Central memory CD8-positive, alpha-beta T cell (primary cell): ENCODE measurements around the gene LIFR.

ENCODE experiments used
- ATAC-seq: fragments of 150-1000 bp; cut with Tn5 transposase; replicated peaks from 2 replicates; pipeline ENCODE4 v1.10.0; 2022; ENCODE audit warnings: mild to moderate bottlenecking, moderate FRiP score, moderate number of reproducible peaks; ENCODE audit not compliant: poor library complexity, severe bottlenecking; ENCODE audit errors: extremely low read depth
- DNase-seq, 2 donors: peaks; one replicate each; pipeline ENCODE4 v3.0.0; 2021; ENCODE audit warnings: low spot score in 2 of 2
- H3K27ac Mint-ChIP-seq: one replicate; pipeline ENCODE4 v1.8.0; 2022; ENCODE audit warnings: low read depth, mild to moderate bottlenecking, moderate library complexity, mixed read lengths
- H3K27me3 Mint-ChIP-seq: one replicate; pipeline ENCODE4 v1.8.0; 2022; ENCODE audit warnings: mixed read lengths
- H3K36me3 Mint-ChIP-seq: one replicate; pipeline ENCODE4 v1.8.0; 2022; ENCODE audit warnings: mild to moderate bottlenecking, moderate library complexity, mixed read lengths; ENCODE audit not compliant: insufficient read depth
- H3K4me1 Mint-ChIP-seq: one replicate; pipeline ENCODE4 v1.8.0; 2022; ENCODE audit warnings: mixed read lengths
- H3K4me3 Mint-ChIP-seq: one replicate; pipeline ENCODE4 v1.8.0; 2022; ENCODE audit warnings: mild to moderate bottlenecking, moderate library complexity, mixed read lengths
- H3K9me3 Mint-ChIP-seq: one replicate; pipeline ENCODE4 v1.8.0; 2022; ENCODE audit warnings: mixed read lengths

Gene LIFR

DNA sequence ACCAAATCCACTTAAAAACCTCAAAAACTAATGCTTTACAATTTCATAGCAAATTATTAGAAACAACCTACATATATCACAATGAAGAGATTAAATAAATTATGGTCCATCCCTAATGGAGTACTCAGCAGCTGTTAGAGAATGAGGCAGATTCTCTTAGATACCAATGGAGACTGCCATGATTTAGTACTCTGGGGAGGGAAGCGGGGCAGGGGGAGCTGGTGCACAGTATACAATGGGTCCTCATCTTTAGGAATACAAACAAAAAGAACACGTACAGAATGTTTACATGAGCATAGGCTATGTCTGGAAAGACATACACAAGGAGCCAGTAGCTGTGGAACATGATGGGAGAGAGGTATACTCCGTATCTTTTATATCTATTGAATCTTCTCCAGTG lies 2.0 kb downstream of the LIFR start:
- no peak for ATAC-seq
- H3K9me3 Mint-ChIP-seq = no peaks in the 10 kb centered on the region
- no peak for DNase-seq
- no peaks in the 10 kb centered on the region for H3K36me3 Mint-ChIP-seq
- H3K27ac Mint-ChIP-seq = no peak overlapping the region
- H3K4me1 Mint-ChIP-seq = peaks cover 6% of the 10 kb centered on the region
- peaks cover 71% of the 10 kb centered on the region for H3K27me3 Mint-ChIP-seq
- H3K4me3 Mint-ChIP-seq = no peak overlapping the region

DNA sequence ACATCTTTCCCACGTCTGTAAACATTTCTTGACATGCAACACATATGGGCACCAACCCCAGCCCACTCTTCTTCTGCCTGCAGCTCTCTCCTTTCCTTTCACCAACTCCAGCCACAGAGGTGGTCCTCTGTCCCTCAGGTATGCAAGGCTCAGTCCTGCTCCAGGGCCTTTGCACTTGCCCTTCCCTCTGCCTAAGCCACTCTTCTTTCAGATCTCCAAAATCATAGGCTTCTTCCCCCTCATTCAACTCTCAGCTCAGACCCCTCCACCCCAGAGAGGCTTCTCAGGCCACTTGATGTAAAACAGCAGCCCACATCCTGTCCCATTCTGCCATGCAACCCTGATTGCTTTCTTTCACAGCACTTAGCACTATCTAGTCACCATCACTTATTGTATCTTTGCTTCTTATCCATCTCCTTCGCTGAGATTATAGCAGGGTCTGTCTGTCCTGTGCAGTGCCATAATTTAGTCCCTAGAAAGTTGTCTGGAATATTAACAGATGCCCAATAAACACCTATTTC lies 3.4 kb downstream of the LIFR start:
- Mint-ChIP-seq H3K36me3 (no peaks in the 10 kb centered on the region), H3K4me3 (no peak overlapping the region), H3K9me3 (no peaks in the 10 kb centered on the region), H3K27me3 (peaks cover 61% of the 10 kb centered on the region), H3K27ac (no peak overlapping the region), H3K4me1 (peaks cover 6% of the 10 kb centered on the region)
- DNase-seq (no peak), ATAC-seq (no peak)

DNA sequence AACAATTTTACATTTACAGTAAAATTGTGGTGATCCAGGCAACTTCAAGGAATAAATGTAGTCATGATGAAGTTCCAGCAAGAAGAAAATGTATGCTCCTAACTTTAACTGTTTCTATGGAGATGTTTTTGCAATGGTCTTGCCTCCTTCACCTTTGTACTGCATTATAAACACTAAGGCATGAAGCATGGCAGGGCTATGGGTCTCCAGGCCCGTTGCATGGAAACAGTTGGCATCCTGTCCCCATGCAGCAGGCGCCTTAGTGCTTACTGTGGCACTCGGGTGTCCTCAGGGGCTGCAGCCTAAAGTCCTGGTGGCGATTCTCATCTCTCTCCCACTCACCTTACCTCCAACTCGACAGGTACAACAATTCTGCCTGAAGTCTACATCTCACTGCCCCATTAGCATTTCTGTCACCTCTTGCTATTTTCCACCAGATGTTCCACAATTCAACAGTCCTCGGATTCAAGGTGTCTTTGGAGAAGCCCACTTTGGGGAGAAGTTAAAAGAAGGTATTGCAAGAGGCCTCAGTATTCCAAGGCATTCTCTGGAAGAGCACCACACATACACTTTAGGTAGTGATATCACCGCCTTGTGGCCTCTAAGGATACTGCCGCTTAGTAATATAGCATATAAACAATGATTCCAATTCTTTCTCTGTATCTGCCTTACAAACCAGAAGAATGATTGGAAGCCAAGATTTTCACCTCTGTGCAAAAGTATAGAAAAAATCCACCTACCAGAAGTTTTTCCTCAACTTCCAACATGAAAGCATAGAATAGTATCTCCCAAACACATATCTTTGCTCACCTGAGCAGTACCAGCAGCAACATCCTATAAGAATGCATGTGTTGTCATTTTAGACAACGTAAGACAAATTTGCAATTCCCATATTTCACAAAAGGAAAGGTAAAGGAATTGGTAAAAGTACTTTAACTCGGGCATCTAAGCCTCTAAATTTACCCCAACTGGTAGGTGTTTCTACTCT lies 5.1 kb downstream of the LIFR start:
- peaks cover 53% of the 10 kb centered on the region for H3K27me3 Mint-ChIP-seq

DNA sequence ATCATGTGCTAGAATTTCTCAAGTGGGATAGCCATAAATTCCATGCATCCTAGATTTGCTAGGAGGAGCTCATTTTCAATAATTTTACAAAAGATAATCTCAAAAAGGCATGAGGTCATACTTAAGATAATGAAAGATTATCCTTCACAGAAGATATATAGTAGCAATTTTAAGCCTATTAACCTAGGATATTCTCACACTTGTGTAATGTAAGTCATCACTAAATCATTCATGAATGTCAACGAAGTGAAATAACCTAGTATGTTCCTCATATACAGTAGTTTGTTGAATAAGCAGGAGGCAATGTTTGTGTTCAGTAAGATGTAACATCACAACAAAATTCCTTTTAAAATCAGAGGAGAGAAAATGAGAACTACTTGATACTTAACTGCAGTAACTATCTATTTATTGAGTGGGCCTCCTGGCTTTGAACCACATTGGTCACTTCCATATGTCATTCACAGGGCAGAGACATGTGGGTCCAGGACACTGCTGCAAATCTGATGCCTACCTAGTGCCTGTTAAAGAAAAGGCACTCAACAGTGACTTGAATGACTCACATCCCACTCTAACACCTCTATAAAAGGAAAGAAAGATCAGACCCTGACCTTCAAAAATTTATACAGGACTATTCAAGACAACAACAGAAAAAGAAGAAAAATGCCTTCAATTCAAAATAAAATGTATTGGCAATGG lies 8.2 kb downstream of the LIFR start:
- Mint-ChIP-seq H3K36me3 (no peaks in the 10 kb centered on the region), H3K27ac (no peak overlapping the region), H3K27me3 (peaks cover 39% of the 10 kb centered on the region), H3K4me3 (no peak overlapping the region), H3K9me3 (no peaks in the 10 kb centered on the region), H3K4me1 (no peaks in the 10 kb centered on the region)
- no peak for ATAC-seq
- no peak for DNase-seq

More for the DNA sequence above, 5.1 kb downstream of the LIFR start:
- Mint-ChIP-seq H3K4me3 (no peak overlapping the region), H3K36me3 (no peaks in the 10 kb centered on the region), H3K27ac (no peak overlapping the region), H3K9me3 (no peaks in the 10 kb centered on the region), H3K4me1 (peaks cover 6% of the 10 kb centered on the region)
- ATAC-seq (no peak), DNase-seq (no peak)

DNA sequence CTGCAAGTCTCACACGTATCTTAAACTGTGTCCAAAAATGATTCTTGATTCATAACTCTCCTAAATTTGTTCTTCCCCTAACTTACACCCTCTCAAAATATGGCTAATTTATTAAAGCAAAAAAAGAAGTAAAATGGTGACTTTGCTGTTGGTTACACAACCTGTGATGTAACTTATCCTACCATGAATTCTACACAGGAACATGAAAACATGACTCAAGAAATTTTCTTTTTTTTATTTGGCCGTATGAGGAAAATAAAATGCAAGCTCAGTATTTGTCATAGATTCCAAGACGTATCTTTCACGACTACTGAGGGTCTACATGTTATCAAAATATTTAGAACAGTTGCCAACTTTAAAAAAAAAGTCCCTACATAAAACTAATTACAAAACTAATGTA lies 9.2 kb downstream of the LIFR start:
- Mint-ChIP-seq H3K4me3 (no peak overlapping the region), H3K27me3 (peaks cover 30% of the 10 kb centered on the region), H3K36me3 (no peaks in the 10 kb centered on the region), H3K27ac (no peak overlapping the region), H3K4me1 (no peaks in the 10 kb centered on the region), H3K9me3 (no peaks in the 10 kb centered on the region)
- no peak for DNase-seq
- ATAC-seq = no peak

DNA sequence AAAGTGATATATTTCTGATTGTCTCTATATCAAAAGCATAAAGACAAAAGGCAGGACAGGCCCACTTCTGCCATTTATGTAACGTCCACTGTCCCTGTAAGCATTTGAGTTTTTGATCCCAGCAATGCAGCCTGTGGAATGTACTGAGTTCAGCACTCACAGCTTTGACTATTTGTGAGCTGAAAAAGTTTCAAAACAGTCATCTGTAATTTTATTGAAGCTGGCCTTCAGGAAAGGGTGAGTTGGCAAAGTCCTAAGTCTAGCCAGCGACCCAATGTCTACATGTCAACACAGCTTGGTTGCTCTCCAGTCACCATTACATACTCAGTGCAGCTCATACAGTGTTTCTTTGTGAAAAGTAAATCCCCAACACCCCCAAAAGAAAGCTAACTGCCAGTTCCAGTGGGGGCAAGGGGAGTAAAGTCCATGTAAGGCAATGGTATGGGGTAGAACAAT lies 9.7 kb downstream of the LIFR start:
- ATAC-seq (no peak), DNase-seq (no peak)
- Mint-ChIP-seq H3K27me3 (peaks cover 24% of the 10 kb centered on the region), H3K9me3 (no peaks in the 10 kb centered on the region), H3K27ac (no peak overlapping the region), H3K4me3 (no peak overlapping the region), H3K36me3 (no peaks in the 10 kb centered on the region), H3K4me1 (no peaks in the 10 kb centered on the region)

DNA sequence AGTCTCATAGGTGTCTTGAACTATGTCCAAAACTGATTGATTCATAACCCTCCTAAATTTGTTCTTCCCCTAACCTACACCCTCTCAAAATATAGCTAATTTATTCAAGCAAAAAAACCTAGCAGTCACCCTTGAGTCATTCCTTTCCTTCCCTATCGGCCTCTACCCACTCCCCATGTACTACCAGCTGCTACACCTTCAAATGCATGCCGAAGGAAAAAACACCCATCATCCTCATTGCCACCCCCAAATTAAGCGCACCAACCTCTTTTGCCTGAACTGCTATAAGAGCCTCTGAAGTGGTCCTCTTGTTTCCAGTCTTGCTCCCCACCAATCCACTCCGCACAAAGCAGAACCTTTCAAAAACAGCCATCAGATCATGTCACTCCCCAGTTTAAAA lies 12.6 kb downstream of the LIFR start:
- DNase-seq = no peak
- no peaks in the 10 kb centered on the region for H3K4me1 Mint-ChIP-seq
- H3K27me3 Mint-ChIP-seq = peaks cover 23% of the 10 kb centered on the region
- no peaks in the 10 kb centered on the region for H3K9me3 Mint-ChIP-seq
- H3K4me3 Mint-ChIP-seq = no peak overlapping the region
- H3K27ac Mint-ChIP-seq = no peak overlapping the region
- ATAC-seq = no peak
- no peaks in the 10 kb centered on the region for H3K36me3 Mint-ChIP-seq

DNA sequence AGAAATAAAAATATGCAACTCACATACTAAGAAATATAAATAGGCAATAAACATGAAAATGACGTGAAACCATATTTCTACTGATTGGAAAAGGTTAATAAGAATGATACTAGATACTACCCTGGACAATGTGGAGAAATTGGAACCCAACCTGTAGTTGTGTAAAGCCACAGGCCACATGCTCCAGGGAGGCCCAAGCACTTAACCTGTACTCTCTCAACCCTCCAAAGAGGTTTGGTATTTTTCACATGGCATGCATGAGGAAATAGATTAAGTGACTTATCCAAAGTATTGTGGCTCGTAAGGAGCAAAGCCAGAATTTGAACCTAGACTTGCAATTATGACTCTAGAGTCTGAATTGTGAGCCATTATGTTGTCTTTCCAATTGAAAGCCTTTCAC lies 13.4 kb downstream of the LIFR start:
- no peak for ATAC-seq
- DNase-seq = no peak
- Mint-ChIP-seq H3K36me3 (no peaks in the 10 kb centered on the region), H3K27me3 (peaks cover 31% of the 10 kb centered on the region), H3K9me3 (no peaks in the 10 kb centered on the region), H3K4me3 (no peak overlapping the region), H3K4me1 (no peaks in the 10 kb centered on the region), H3K27ac (no peak overlapping the region)

DNA sequence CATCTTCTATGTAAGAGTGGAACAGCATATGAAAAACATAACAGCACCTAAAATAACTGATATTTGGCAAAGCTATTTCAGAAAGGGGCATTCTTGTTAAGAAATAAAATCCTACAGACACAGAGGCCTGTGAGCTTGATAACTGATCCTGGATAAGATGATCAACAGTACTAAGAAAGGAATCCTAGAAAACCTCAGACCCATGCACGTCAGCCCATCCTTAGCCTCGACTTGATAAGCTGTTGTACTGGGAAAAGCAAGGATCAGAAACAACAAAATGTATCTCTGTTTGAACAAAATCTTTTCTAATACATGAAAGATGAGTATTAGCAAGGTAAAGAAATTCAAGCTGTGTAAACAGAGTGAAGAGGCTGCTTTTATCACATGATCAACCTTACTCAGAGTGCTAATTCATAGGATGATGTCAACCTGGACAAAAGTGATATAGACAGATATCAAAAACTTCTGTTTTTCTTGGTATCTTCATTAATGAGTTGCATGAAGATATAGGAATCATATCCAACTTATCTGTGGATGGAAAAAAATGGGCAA lies 15.2 kb downstream of the LIFR start:
- Mint-ChIP-seq H3K27me3 (peaks cover 45% of the 10 kb centered on the region), H3K9me3 (no peaks in the 10 kb centered on the region), H3K4me1 (no peaks in the 10 kb centered on the region), H3K4me3 (no peak overlapping the region), H3K36me3 (no peaks in the 10 kb centered on the region), H3K27ac (no peak overlapping the region)
- no peak for ATAC-seq
- no peak for DNase-seq

DNA sequence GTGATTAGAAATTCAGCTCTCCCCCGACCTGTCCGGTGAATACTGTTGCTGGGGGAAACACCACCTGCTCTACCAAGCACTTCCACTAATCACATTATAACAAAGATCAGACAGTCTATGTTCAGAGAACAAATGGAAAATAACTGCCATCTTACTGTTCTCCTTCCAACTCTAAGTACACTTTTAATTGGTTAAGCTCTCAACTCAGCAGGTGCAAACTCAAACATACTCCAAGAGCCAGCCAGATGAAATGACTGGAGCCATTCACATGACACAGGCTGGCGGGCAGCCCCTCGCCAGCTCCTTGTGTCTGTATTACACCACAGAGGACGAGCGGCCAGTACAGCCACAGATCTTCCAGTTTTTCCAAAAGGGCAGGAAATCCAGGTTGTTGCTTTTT lies 16.1 kb downstream of the LIFR start:
- H3K4me1 Mint-ChIP-seq = no peaks in the 10 kb centered on the region
- H3K27ac Mint-ChIP-seq = no peak overlapping the region
- H3K36me3 Mint-ChIP-seq = no peaks in the 10 kb centered on the region
- ATAC-seq (no peak), DNase-seq (no peak)
- H3K9me3 Mint-ChIP-seq = no peaks in the 10 kb centered on the region
- H3K4me3 Mint-ChIP-seq = no peak overlapping the region
- H3K27me3 Mint-ChIP-seq = peaks cover 45% of the 10 kb centered on the region

DNA sequence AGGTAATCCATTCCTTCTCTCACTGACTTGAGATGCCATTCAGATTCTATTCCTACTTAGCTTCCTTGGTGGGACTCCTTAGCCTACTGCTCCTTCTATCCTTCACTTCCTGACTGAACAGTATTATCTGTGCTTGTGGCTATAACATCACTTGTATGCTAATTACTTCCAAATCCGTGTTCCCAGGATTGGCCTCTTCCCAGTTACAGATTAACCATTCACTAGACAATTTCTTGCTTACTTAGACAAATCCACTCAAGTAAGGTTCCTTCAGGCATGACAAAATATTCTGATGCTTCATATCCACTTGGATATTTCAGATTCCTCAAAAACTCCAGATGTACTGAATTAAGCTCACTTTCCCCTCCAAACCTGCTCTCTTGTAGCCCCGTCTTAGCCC lies 18.3 kb downstream of the LIFR start:
- no peaks in the 10 kb centered on the region for H3K4me1 Mint-ChIP-seq
- no peak overlapping the region for H3K27ac Mint-ChIP-seq
- no peaks in the 10 kb centered on the region for H3K36me3 Mint-ChIP-seq
- ATAC-seq (no peak), DNase-seq (no peak)
- H3K27me3 Mint-ChIP-seq = peaks cover 29% of the 10 kb centered on the region
- H3K4me3 Mint-ChIP-seq = no peak overlapping the region
- no peaks in the 10 kb centered on the region for H3K9me3 Mint-ChIP-seq

DNA sequence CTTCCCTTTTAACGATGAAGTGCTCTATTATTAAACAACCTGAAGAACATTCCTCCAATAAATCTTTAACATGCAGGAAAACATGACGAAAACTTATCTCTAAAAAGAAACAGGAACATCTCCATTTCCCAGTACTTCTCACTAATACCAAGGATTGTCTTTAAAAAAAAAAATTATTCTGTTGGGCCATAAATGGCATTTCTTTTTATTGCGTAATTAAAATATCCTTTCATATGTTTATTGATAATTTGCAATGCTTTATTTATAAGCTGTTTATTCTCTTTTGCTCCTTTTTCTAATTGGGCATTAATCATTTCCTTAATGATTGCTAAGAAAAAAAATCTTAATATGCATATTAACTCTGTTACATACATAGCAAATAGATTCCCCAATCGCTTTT lies 18.9 kb downstream of the LIFR start:
- Mint-ChIP-seq H3K4me1 (no peaks in the 10 kb centered on the region), H3K36me3 (no peaks in the 10 kb centered on the region), H3K27ac (no peak overlapping the region), H3K9me3 (no peaks in the 10 kb centered on the region), H3K4me3 (no peak overlapping the region), H3K27me3 (peaks cover 29% of the 10 kb centered on the region)
- no peak for ATAC-seq
- no peak for DNase-seq
